Measurements from ENCODE around the gene RSF1. TPM values are rescaled to one million over a fixed set of nuclear protein-coding genes. Genes with fewer than 3 reads are reported as not detected.

Gene RSF1
- polyA plus RNA-seq, 1 experiment: 26.8 TPM

GRCh38 chr11:77779935-77780334 is 40.6 kb downstream of the RSF1 start:
- H3K9me3 ChIP-seq (ENCODE audit: control insufficient read depth, insufficient read depth, low read length): no peaks in the 10 kb centered on the region
- CTCF ChIA-PET: no interaction called here
- no peak overlapping the region for H3K27ac ChIP-seq (ENCODE audit: low read depth, low read length)
- H3K27me3 ChIP-seq (ENCODE audit: control insufficient read depth, insufficient read depth, low read length): no peaks in the 10 kb centered on the region
- no peak overlapping the region for H3K4me3 ChIP-seq (ENCODE audit: low read depth, low read length)
- TF ChIP-seq CTCF (IDR thresholded peaks at IDR 0.05; ENCODE audit: low read depth, low read length): no peak
- POLR2A ChIA-PET: no interaction called here
- DNase-seq (ENCODE audit: low read depth, low spot score): peak; percentile 3

GRCh38 chr11:77778549-77778948 is 42.0 kb downstream of the RSF1 start:
- Histone ChIP-seq H3K27ac (ENCODE audit: low read depth, low read length) (no peak overlapping the region), H3K27me3 (ENCODE audit: control insufficient read depth, insufficient read depth, low read length) (no peaks in the 10 kb centered on the region), H3K9me3 (ENCODE audit: control insufficient read depth, insufficient read depth, low read length) (no peaks in the 10 kb centered on the region), H3K4me3 (ENCODE audit: low read depth, low read length) (no peak overlapping the region)
- DNase-seq (ENCODE audit: low read depth, low spot score): no peak
- TF ChIP-seq CTCF (IDR thresholded peaks at IDR 0.05; ENCODE audit: low read depth, low read length): no peak
- POLR2A ChIA-PET: interaction anchor here (0.7 kb wide), 1 partner anchor 980 kb away, joined by 5 read pairs; no protein-coding TSS in a partner anchor
- CTCF ChIA-PET: no interaction called here

GRCh38 chr11:77778118-77778517 is 42.4 kb downstream of the RSF1 start:
- no peak for DNase-seq (ENCODE audit: low read depth, low spot score)
- H3K4me3 ChIP-seq (ENCODE audit: low read depth, low read length): no peak overlapping the region
- POLR2A ChIA-PET: no interaction called here
- H3K27ac ChIP-seq (ENCODE audit: low read depth, low read length): no peak overlapping the region
- H3K27me3 ChIP-seq (ENCODE audit: control insufficient read depth, insufficient read depth, low read length): no peaks in the 10 kb centered on the region
- H3K9me3 ChIP-seq (ENCODE audit: control insufficient read depth, insufficient read depth, low read length): no peaks in the 10 kb centered on the region
- CTCF ChIA-PET: no interaction called here
- TF ChIP-seq CTCF (IDR thresholded peaks at IDR 0.05; ENCODE audit: low read depth, low read length): no peak

- CTCF ChIA-PET: interaction anchor here (0.5 to 1.6 kb wide), 13 partner anchors 11 to 548 kb away, joined by 3 to 7 read pairs (median 4); partner anchors contain the start of genes ALG8 and INTS4
- no peak overlapping the region for H3K4me3 ChIP-seq (ENCODE audit: low read depth, low read length)
- POLR2A ChIA-PET: no interaction called here
- H3K9me3 ChIP-seq (ENCODE audit: control insufficient read depth, insufficient read depth, low read length): no peaks in the 10 kb centered on the region
- no peaks in the 10 kb centered on the region for H3K27me3 ChIP-seq (ENCODE audit: control insufficient read depth, insufficient read depth, low read length)
- H3K27ac ChIP-seq (ENCODE audit: low read depth, low read length): no peak overlapping the region
- no peak for DNase-seq (ENCODE audit: low read depth, low spot score)
- TF ChIP-seq CTCF (IDR thresholded peaks at IDR 0.05; ENCODE audit: low read depth, low read length): peak; percentile 46
These were observed 44.1 kb downstream of the RSF1 start for GRCh38 chr11:77776455-77776854.

GRCh38 chr11:77775936-77776335 is 44.6 kb downstream of the RSF1 start:
- Histone ChIP-seq H3K27ac (ENCODE audit: low read depth, low read length) (no peak overlapping the region), H3K9me3 (ENCODE audit: control insufficient read depth, insufficient read depth, low read length) (no peaks in the 10 kb centered on the region), H3K27me3 (ENCODE audit: control insufficient read depth, insufficient read depth, low read length) (no peaks in the 10 kb centered on the region), H3K4me3 (ENCODE audit: low read depth, low read length) (no peak overlapping the region)
- CTCF ChIA-PET: interaction anchor here (0.5 to 1.6 kb wide), 14 partner anchors 11 to 547 kb away, joined by 3 to 7 read pairs (median 4); partner anchors contain the start of genes ALG8 and INTS4
- DNase-seq (ENCODE audit: low read depth, low spot score): no peak
- POLR2A ChIA-PET: no interaction called here
- TF ChIP-seq CTCF (IDR thresholded peaks at IDR 0.05; ENCODE audit: low read depth, low read length): no peak
